Measurements from ENCODE around the gene DPYD. TPM values are rescaled to one million over a fixed set of nuclear protein-coding genes. Genes with fewer than 3 reads are reported as not detected.

The DPYD gene
- total and polyA plus RNA-seq, 10 of the 15 experiments (the other 5 are each of a cell fraction or from before 2014, with no cell fraction given) = 5.7 to 23.8 (median 10.2) TPM

GRCh38 chr1:97833881-97834280 lies 87.0 kb downstream of the DPYD start (continued):
- TF ChIP-seq, protein P1, sequence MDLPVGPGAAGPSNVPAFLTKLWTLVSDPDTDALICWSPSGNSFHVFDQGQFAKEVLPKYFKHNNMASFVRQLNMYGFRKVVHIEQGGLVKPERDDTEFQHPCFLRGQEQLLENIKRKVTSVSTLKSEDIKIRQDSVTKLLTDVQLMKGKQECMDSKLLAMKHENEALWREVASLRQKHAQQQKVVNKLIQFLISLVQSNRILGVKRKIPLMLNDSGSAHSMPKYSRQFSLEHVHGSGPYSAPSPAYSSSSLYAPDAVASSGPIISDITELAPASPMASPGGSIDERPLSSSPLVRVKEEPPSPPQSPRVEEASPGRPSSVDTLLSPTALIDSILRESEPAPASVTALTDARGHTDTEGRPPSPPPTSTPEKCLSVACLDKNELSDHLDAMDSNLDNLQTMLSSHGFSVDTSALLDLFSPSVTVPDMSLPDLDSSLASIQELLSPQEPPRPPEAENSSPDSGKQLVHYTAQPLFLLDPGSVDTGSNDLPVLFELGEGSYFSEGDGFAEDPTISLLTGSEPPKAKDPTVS (IDR thresholded peaks at IDR 0.05; ENCODE audit: low read depth, low read length) = no peak
- TF ChIP-seq PML (IDR thresholded peaks at IDR 0.05; ENCODE audit: low read length) = no peak
- TF ChIP-seq BRCA1 (IDR thresholded peaks at IDR 0.05; ENCODE audit: low read depth, low read length) = no peak

DNA sequence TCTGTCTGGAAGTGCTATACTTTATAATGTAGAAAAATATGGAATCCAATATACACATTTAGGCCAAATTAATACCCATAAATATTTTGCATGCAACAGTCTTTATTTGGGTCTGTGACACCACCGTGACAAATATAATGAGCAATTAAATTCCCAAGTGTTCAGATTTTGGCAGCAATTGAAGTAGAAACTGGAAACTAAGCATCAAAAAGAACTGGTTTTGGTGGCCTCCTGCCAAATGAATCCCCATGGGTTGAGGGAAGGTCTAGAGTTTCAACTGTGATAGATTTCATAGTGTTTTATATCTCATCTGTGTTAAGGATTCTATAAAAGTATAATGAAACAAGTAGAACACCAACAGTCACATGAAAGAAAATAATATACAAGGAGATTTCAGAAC lies 88.4 kb downstream of the DPYD start:
- TF ChIP-seq CEBPB (IDR thresholded peaks at IDR 0.05; ENCODE audit: borderline replicate concordance in 1 of 2, low read depth in 2 of 2, low read length in 2 of 2) (no peak), NR2C2 (IDR thresholded peaks at IDR 0.05; ENCODE audit: borderline replicate concordance, control insufficient read depth, insufficient read length, low read depth) (no peak), SIX5 (IDR thresholded peaks at IDR 0.05; ENCODE audit: low read depth, low read length, severe bottlenecking) (no peak), LARP7 (IDR thresholded peaks at IDR 0.05) (no peak), REST (IDR thresholded peaks at IDR 0.05; ENCODE audit: low read depth, low read length) (no peak), JUND (IDR thresholded peaks at IDR 0.05; ENCODE audit: low read depth, low read length) (no peak), TARDBP (IDR thresholded peaks at IDR 0.05; ENCODE audit: borderline replicate concordance) (no peak), SRF (IDR thresholded peaks at IDR 0.05; ENCODE audit: low read depth in 2 of 2, low read length in 2 of 2) (no peak), MXI1 (IDR thresholded peaks at IDR 0.05; ENCODE audit: low read depth, low read length) (no peak), EGR1 (IDR thresholded peaks at IDR 0.05; ENCODE audit: borderline replicate concordance in 1 of 2, low read depth in 2 of 2, low read length in 2 of 2) (no peak), HCFC1 (IDR thresholded peaks at IDR 0.05; ENCODE audit: low read length) (no peak), SUZ12 (IDR thresholded peaks at IDR 0.05; ENCODE audit: unreplicated experiment) (no peak), GABPA (IDR thresholded peaks at IDR 0.05; ENCODE audit: low read depth) (no peak), RAD51 (IDR thresholded peaks at IDR 0.05) (no peak)
- TF ChIP-seq, protein P2, sequence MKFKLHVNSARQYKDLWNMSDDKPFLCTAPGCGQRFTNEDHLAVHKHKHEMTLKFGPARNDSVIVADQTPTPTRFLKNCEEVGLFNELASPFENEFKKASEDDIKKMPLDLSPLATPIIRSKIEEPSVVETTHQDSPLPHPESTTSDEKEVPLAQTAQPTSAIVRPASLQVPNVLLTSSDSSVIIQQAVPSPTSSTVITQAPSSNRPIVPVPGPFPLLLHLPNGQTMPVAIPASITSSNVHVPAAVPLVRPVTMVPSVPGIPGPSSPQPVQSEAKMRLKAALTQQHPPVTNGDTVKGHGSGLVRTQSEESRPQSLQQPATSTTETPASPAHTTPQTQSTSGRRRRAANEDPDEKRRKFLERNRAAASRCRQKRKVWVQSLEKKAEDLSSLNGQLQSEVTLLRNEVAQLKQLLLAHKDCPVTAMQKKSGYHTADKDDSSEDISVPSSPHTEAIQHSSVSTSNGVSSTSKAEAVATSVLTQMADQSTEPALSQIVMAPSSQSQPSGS (IDR thresholded peaks at IDR 0.05; ENCODE audit: low read length) = no peak
- BruUV-seq (replicated peaks) = no TSS peak
- DNase-seq (ENCODE audit: low read depth, low spot score) (no peak), ATAC-seq (no peak), FAIRE-seq (no peak)
- RAD21 ChIA-PET (ENCODE audit: unreplicated experiment) = interaction anchor here (0.6 to 1.5 kb wide), 4 partner anchors 17 to 694 kb away, joined by 3 to 4 read pairs (median 3); no protein-coding TSS in a partner anchor
- POLR2A ChIA-PET = interaction anchor here (0.6 to 1.0 kb wide), 2 partner anchors 9 to 86 kb away, joined by 3 to 11 read pairs; no protein-coding TSS in a partner anchor
- Histone ChIP-seq H4K20me1 (ENCODE audit: control insufficient read depth, insufficient read depth) (no peaks in the 10 kb centered on the region), H3K4me2 (ENCODE audit: control insufficient read depth, insufficient read depth) (no peak overlapping the region), H3K4me1 (ENCODE audit: control insufficient read depth, insufficient read depth, low read length) (no peaks in the 10 kb centered on the region), H3K36me3 (ENCODE audit: control insufficient read depth in 2 of 2, insufficient read depth in 2 of 2, low read length in 1 of 2) (no peaks in the 10 kb centered on the region), H3K9ac (ENCODE audit: control insufficient read depth, insufficient read depth, low read length) (no peak overlapping the region), H3K79me2 (ENCODE audit: control insufficient read depth, insufficient read depth, low read length) (no peaks in the 10 kb centered on the region), H2AFZ (ENCODE audit: control insufficient read depth, low read depth, low read length) (no peak overlapping the region), H3K27me3 (replicated peaks in 1 of 2; ENCODE audit: control insufficient read depth in 2 of 2, insufficient read depth in 2 of 2, low read length in 1 of 2) (no peaks in the 10 kb centered on the region), H3K9me3 (replicated peaks; ENCODE audit: control insufficient read depth, insufficient read depth, low read length) (no peaks in the 10 kb centered on the region), H3K4me3 (no peak overlapping the region), H3K27ac (ENCODE audit: control insufficient read depth, insufficient read depth) (no peak overlapping the region)
- intact Hi-C loops (cut with micrococcal nuclease; ENCODE audit: unreplicated experiment) = no loop called here
- in situ Hi-C loops (cut with MboI) = no loop called here
- SMC1A ChIA-PET (ENCODE audit: uncharacterized antibody, unreplicated experiment) = interaction anchor here (0.8 to 3.6 kb wide), 8 partner anchors 9 to 216 kb away, joined by 3 to 15 read pairs (median 4); no protein-coding TSS in a partner anchor
- WGBS (ENCODE audit: insufficient coverage, insufficient replicate concordance, low lambda C conversion rate, missing lambda C conversion rate) = 0% methylated on average over 1 of the region's 1 CpG
- CTCF ChIA-PET = interaction anchor here (0.5 to 1.1 kb wide), 3 partner anchors 17 to 473 kb away, joined by 3 to 4 read pairs (median 3); no protein-coding TSS in a partner anchor

Measured in GM12878 (cell line).